HEK293 (cell line): ENCODE measurements around the gene IGSF21.

ENCODE experiments used
- CTCF ChIA-PET: fragments of 350-600 bp; formaldehyde crosslinking; extraction: SDS; loops from one replicate; lab custom pipeline; 2021; ENCODE audit warnings: antibody characterized with exemption; lab: Yijun Ruan, JAX
- POLR2A ChIA-PET: fragments of 300-600 bp; formaldehyde crosslinking; extraction: SDS; loops from one replicate; lab custom pipeline; 2020; ENCODE audit warnings: antibody characterized with exemption, inconsistent platforms; lab: Yijun Ruan, JAX
- H3K27ac ChIP-seq: fragments of 200-500 bp; sonication (Bioruptor generic); 2 replicates; pipeline ENCODE4 v1.5.1; 2014; ENCODE audit warnings: low read depth, low read length, control low read depth, inconsistent platforms; ENCODE audit errors: extremely low read depth
- H3K36me3 ChIP-seq, 2 experiments: fragments of 200-500 bp in 1 of 2; sonication (Bioruptor generic) in 1 of 2; 1 replicate in 1 of 2; 2 replicates in 1 of 2; pipeline ENCODE4 v1.5.1; 2014 to 2017; ENCODE audit warnings: inconsistent platforms in 2 of 2, low read length in 2 of 2; ENCODE audit not compliant: control insufficient read depth in 2 of 2, insufficient read depth in 1 of 2
- H3K4me1 ChIP-seq: fragments of 200-500 bp; sonication (Bioruptor generic); 2 replicates; pipeline ENCODE4 v1.5.1; 2014; ENCODE audit warnings: mild to moderate bottlenecking, low read length, inconsistent platforms; ENCODE audit not compliant: control insufficient read depth, insufficient read depth
- H3K4me3 ChIP-seq: 2 replicates; pipeline ENCODE4 v1.5.1; 2011; ENCODE audit warnings: low read depth, mild to moderate bottlenecking, control low read depth, low read length, moderate library complexity
- H3K9me3 ChIP-seq: fragments of 200-500 bp; sonication (Bioruptor generic); 2 replicates; pipeline ENCODE4 v1.5.1; 2014; ENCODE audit warnings: low read depth, low read length, inconsistent platforms; ENCODE audit not compliant: control insufficient read depth, insufficient read depth
- BCL11A ChIP-seq: fragments of 450-650 bp; formaldehyde crosslinking; IDR thresholded peaks from 2 replicates; pipeline ENCODE4 v1.5.1; 2016; ENCODE audit warnings: low read depth, missing biosample characterization, missing genetic modification characterization
- SCRT1 ChIP-seq: fragments of 450-650 bp; formaldehyde crosslinking; IDR thresholded peaks from 2 replicates; pipeline ENCODE4 v1.5.1; 2016; ENCODE audit warnings: missing biosample characterization, missing genetic modification characterization, borderline replicate concordance
- TCF7L2 ChIP-seq: IDR thresholded peaks from 2 replicates; pipeline ENCODE4 v1.6.1; 2011; ENCODE audit warnings: low read depth, mild to moderate bottlenecking, inconsistent platforms, low read length, moderate library complexity, borderline replicate concordance
- ZBTB11 ChIP-seq: fragments of 450-650 bp; formaldehyde crosslinking; conservative IDR thresholded peaks from 2 replicates; pipeline ENCODE4 v1.5.1; 2016; ENCODE audit warnings: low read depth, missing biosample characterization, missing genetic modification characterization
- ZBTB7A ChIP-seq: fragments of 450-650 bp; formaldehyde crosslinking; IDR thresholded peaks from 2 replicates; pipeline ENCODE4 v1.5.1; 2016; ENCODE audit warnings: low read depth, missing biosample characterization, missing genetic modification characterization
- ZFP69B ChIP-seq: fragments of 450-650 bp; formaldehyde crosslinking; IDR thresholded peaks from 2 replicates; pipeline ENCODE4 v1.5.1; 2016; ENCODE audit warnings: missing biosample characterization, missing genetic modification characterization
- ZNF140 ChIP-seq: fragments of 450-650 bp; formaldehyde crosslinking; IDR thresholded peaks from 2 replicates; pipeline ENCODE4 v1.5.1; 2016; ENCODE audit warnings: missing biosample characterization, missing genetic modification characterization
- ZNF146 ChIP-seq: fragments of 450-650 bp; formaldehyde crosslinking; IDR thresholded peaks from 2 replicates; pipeline ENCODE4 v1.5.1; 2016; ENCODE audit warnings: missing biosample characterization, missing genetic modification characterization
- ZNF211 ChIP-seq: fragments of 450-650 bp; formaldehyde crosslinking; IDR thresholded peaks from 2 replicates; pipeline ENCODE4 v1.5.1; 2016; ENCODE audit warnings: low read depth, missing biosample characterization, missing genetic modification characterization
- ZNF223 ChIP-seq: fragments of 450-650 bp; formaldehyde crosslinking; IDR thresholded peaks from 2 replicates; pipeline ENCODE4 v1.5.1; 2016; ENCODE audit warnings: missing biosample characterization, missing genetic modification characterization
- ZNF23 ChIP-seq: fragments of 450-650 bp; formaldehyde crosslinking; IDR thresholded peaks from 2 replicates; pipeline ENCODE4 v1.5.1; 2016; ENCODE audit warnings: missing biosample characterization, missing genetic modification characterization, borderline replicate concordance
- ZNF274 ChIP-seq, 2 experiments: fragments of 200-500 bp in 1 of 2; fragments of 450-650 bp in 1 of 2; sonication (Bioruptor generic) in 1 of 2; formaldehyde crosslinking in 1 of 2; IDR thresholded peaks; 2 replicates each; pipeline versions ENCODE4 v1.5.1 to v1.6.1; 2014 to 2016; ENCODE audit warnings: borderline replicate concordance in 1 of 2, inconsistent platforms in 1 of 2, low read length in 1 of 2, missing biosample characterization in 1 of 2, missing genetic modification characterization in 1 of 2
- ZNF280C ChIP-seq: fragments of 450-650 bp; formaldehyde crosslinking; IDR thresholded peaks from 2 replicates; pipeline ENCODE4 v1.5.1; 2016; ENCODE audit warnings: missing biosample characterization, missing genetic modification characterization
- ZNF302 ChIP-seq: fragments of 450-650 bp; formaldehyde crosslinking; IDR thresholded peaks from 2 replicates; pipeline ENCODE4 v1.5.1; 2016; ENCODE audit warnings: missing biosample characterization, missing genetic modification characterization, low read depth
- ZNF404 ChIP-seq: fragments of 450-650 bp; formaldehyde crosslinking; IDR thresholded peaks from 2 replicates; pipeline ENCODE4 v1.5.1; 2017; ENCODE audit warnings: missing biosample characterization, missing genetic modification characterization
- ZNF561 ChIP-seq: fragments of 450-650 bp; IDR thresholded peaks from 2 replicates; pipeline ENCODE4 v1.5.1; 2018; ENCODE audit warnings: missing biosample characterization, missing genetic modification characterization, borderline replicate concordance
- ZNF580 ChIP-seq: fragments of 450-650 bp; formaldehyde crosslinking; IDR thresholded peaks from 2 replicates; pipeline ENCODE4 v1.5.1; 2016; ENCODE audit warnings: missing biosample characterization, missing genetic modification characterization
- ZNF837 ChIP-seq: fragments of 450-650 bp; formaldehyde crosslinking; IDR thresholded peaks from 2 replicates; pipeline ENCODE4 v1.5.1; 2016; ENCODE audit warnings: missing biosample characterization, missing genetic modification characterization
- ZSCAN30 ChIP-seq: fragments of 450-650 bp; IDR thresholded peaks from 2 replicates; pipeline ENCODE4 v1.5.1; 2018; ENCODE audit warnings: missing biosample characterization, mild to moderate bottlenecking, missing genetic modification characterization, moderate library complexity
- ZXDB ChIP-seq: fragments of 450-650 bp; formaldehyde crosslinking; IDR thresholded peaks from 2 replicates; pipeline ENCODE4 v1.5.1; 2016; ENCODE audit warnings: missing biosample characterization, missing genetic modification characterization
- TF ChIP-seq, protein P1 (sequence below): fragments of 450-650 bp; formaldehyde crosslinking; IDR thresholded peaks from 2 replicates; pipeline ENCODE4 v1.5.1; 2016; ENCODE audit warnings: missing biosample characterization, missing genetic modification characterization

The IGSF21 gene

GRCh38 chr1:18322368-18323032 lies 214.9 kb downstream of the IGSF21 start:
- H3K36me3 ChIP-seq, result no peaks in the 10 kb centered on the region
- TF ChIP-seq ZNF23, result no peak
- TF ChIP-seq ZNF837 (tag by site-specific recombination), result no peak
- no peak for TF ChIP-seq ZXDB
- H3K4me1 ChIP-seq, result no peaks in the 10 kb centered on the region
- no peak overlapping the region for H3K27ac ChIP-seq
- ChIA-PET CTCF (interaction anchor here (0.6 to 1.3 kb wide), 9 partner anchors 10 to 400 kb away, joined by 3 to 5 read pairs (median 4); no protein-coding TSS in a partner anchor), POLR2A (no interaction called here)
- H3K4me3 ChIP-seq, result no peak overlapping the region
- no peaks in the 10 kb centered on the region for H3K9me3 ChIP-seq

DNA sequence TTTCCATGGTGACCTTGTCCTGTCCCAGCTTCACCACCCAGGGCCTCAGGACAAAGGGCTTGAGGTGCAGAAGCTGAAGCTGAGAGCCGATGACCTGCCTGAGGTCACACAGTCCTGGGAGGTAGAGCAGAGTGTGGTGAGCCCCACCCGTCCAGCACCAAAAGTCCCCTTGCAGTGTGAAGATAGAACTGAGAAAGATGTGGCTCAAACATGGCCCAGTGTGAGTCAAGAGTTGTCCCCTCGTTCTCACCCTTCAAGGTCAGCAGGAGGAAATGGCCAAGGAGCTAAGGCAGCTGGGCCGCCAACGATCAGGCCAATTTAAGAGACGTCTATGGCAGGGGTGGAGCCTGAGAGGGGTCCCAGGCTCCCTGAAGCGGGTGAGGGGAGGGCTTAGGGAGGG lies 215.7 kb downstream of the IGSF21 start:
- Histone ChIP-seq H3K36me3 (no peaks in the 10 kb centered on the region), H3K27ac (no peak overlapping the region)
- TF ChIP-seq ZNF146 (tag by site-specific recombination) (no peak), ZFP69B (tag by site-specific recombination) (no peak), ZNF223 (tag by site-specific recombination) (no peak), ZSCAN30 (tag by site-specific recombination) (no peak), ZNF302 (tag by site-specific recombination) (no peak), ZBTB11 (tag by site-specific recombination) (no peak), ZNF404 (tag by site-specific recombination) (no peak), ZNF561 (no peak)
- TF ChIP-seq, all 188 proteins: peak for 0
- no peaks in the 10 kb centered on the region for H3K9me3 ChIP-seq
- H3K4me1 ChIP-seq, result no peaks in the 10 kb centered on the region
- ChIA-PET POLR2A (no interaction called here), CTCF (interaction anchor here (0.6 to 1.1 kb wide), 5 partner anchors 16 to 89 kb away, joined by 3 to 4 read pairs (median 3); no protein-coding TSS in a partner anchor)
- no peak overlapping the region for H3K4me3 ChIP-seq

- ChIA-PET CTCF (interaction anchor here (0.8 to 1.3 kb wide), 5 partner anchors 21 to 257 kb away, joined by 4 to 5 read pairs (median 4); no protein-coding TSS in a partner anchor), POLR2A (no interaction called here)
- no peak overlapping the region for H3K4me3 ChIP-seq
- no peaks in the 10 kb centered on the region for H3K36me3 ChIP-seq
- H3K4me1 ChIP-seq, result no peaks in the 10 kb centered on the region
- no peaks in the 10 kb centered on the region for H3K9me3 ChIP-seq
- no peak overlapping the region for H3K27ac ChIP-seq
- no peak for TF ChIP-seq ZNF280C (tag by site-specific recombination)
- no peak for TF ChIP-seq ZNF223 (tag by site-specific recombination)
- no peak for TF ChIP-seq ZNF580 (tag by site-specific recombination)
- TF ChIP-seq ZNF211, result no peak
- no peak for TF ChIP-seq TCF7L2
- TF ChIP-seq SCRT1 (tag by site-specific recombination), result no peak
- no peak for TF ChIP-seq ZNF274 (IDR thresholded peaks at IDR 0.05; ENCODE audit: low read length)
- TF ChIP-seq ZNF274 (tag by site-specific recombination; IDR thresholded peaks at IDR 0.05; ENCODE audit: borderline replicate concordance), result no peak
- TF ChIP-seq, protein P1, sequence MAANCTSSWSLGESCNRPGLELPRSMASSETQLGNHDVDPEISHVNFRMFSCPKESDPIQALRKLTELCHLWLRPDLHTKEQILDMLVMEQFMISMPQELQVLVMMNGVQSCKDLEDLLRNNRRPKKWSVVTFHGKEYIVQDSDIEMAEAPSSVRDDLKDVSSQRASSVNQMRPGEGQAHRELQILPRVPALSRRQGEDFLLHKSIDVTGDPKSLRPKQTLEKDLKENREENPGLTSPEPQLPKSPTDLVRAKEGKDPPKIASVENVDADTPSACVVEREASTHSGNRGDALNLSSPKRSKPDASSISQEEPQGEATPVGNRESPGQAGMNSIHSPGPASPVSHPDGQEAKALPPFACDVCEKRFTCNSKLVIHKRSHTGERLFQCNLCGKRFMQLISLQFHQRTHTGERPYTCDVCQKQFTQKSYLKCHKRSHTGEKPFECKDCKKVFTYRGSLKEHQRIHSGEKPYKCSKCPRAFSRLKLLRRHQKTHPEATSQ (tag by site-specific recombination), result no peak
- TF ChIP-seq ZNF140 (tag by site-specific recombination), result no peak
- TF ChIP-seq BCL11A (tag by site-specific recombination), result no peak
- no peak for TF ChIP-seq ZBTB7A
Measured at GRCh38 chr1:18324246-18324645, 216.6 kb downstream of the IGSF21 start.
